Measurements from ENCODE around the gene TGM4.
"Not testable (repeated sequence)": the region's sequence is repeated elsewhere in the genome, so short reads cannot be mapped to it uniquely, and the experiment has no call there.

TGM4 gene

GRCh38 chr3:44874308-44874707, at the start of gene TGM4:
Gene TGM4, plus strand, starts transcription at chr3:44874608. Its CDS starts 71 bp downstream, at chr3:44874679.
- DNase-seq = no peak

GRCh38 chr3:44825264-44825925, 49.0 kb upstream of the TGM4 start:
- DNase-seq = no peak

- no peak for DNase-seq
These were observed 47.2 kb upstream of the TGM4 start for GRCh38 chr3:44827196-44827595.

GRCh38 chr3:44831232-44831631, 43.2 kb upstream of the TGM4 start:
- no peak for DNase-seq

GRCh38 chr3:44832032-44832431, 42.4 kb upstream of the TGM4 start:
- DNase-seq = no peak

GRCh38 chr3:44832965-44833364, 41.4 kb upstream of the TGM4 start:
- DNase-seq = no peak

- no peak for DNase-seq
These were observed 41.0 kb upstream of the TGM4 start for GRCh38 chr3:44833394-44833793.

- DNase-seq = no peak
These were observed 38.7 kb upstream of the TGM4 start for GRCh38 chr3:44835684-44836083.

GRCh38 chr3:44842376-44842775, 32.0 kb upstream of the TGM4 start:
- DNase-seq = no peak

GRCh38 chr3:44845528-44846520, 28.6 kb upstream of the TGM4 start:
- DNase-seq = no peak

- no peak for DNase-seq
These were observed 25.8 kb upstream of the TGM4 start for GRCh38 chr3:44848634-44849033.

- not testable (repeated sequence) for DNase-seq
These were observed 17.7 kb upstream of the TGM4 start for GRCh38 chr3:44856663-44857062.

- DNase-seq = no peak
These were observed 14.3 kb upstream of the TGM4 start for GRCh38 chr3:44860117-44860516.

- DNase-seq = peak; percentile 59
These were observed 12.8 kb upstream of the TGM4 start, which contains the start of gene TMEM42 for GRCh38 chr3:44861412-44862225. Gene TMEM42, plus strand, starts transcription at chr3:44861912. Its CDS starts 13 bp downstream, at chr3:44861925.

- DNase-seq = peak; percentile 11
These were observed 12.2 kb upstream of the TGM4 start for GRCh38 chr3:44862226-44862637.

- no peak for DNase-seq
These were observed 9.0 kb upstream of the TGM4 start for GRCh38 chr3:44865272-44866035.

- DNase-seq = no peak
These were observed 6.8 kb upstream of the TGM4 start for GRCh38 chr3:44867421-44868111.

- no peak for DNase-seq
These were observed 3.9 kb upstream of the TGM4 start for GRCh38 chr3:44870375-44871061.

GRCh38 chr3:44875596-44875995, 1.2 kb downstream of the TGM4 start:
- no peak for DNase-seq

GRCh38 chr3:44877333-44877732, 2.9 kb downstream of the TGM4 start:
- DNase-seq = no peak

GRCh38 chr3:44880284-44880683, 5.9 kb downstream of the TGM4 start:
- DNase-seq = no peak

All from GF-D8 (cell line).